B cell (primary cell): ENCODE measurements around the gene SDCCAG8. TPM values are rescaled to one million over a fixed set of nuclear protein-coding genes. Genes with fewer than 3 reads are reported as not detected.
A peak's percentile ranks its signal among the peaks of the same experiment; 100 is the strongest.

Experiments used
- ATAC-seq: fragments of 200-7000 bp; cut with Tn5 transposase; one replicate; pipeline ENCODE4 v1.10.0; 2021; ENCODE audit warnings: low read depth, mild to moderate bottlenecking, moderate number of reproducible peaks, moderate library complexity
- CTCF ChIA-PET: fragments of 350-600 bp; sonication (Branson Sonifier 250); formaldehyde crosslinking; loops from one replicate; lab custom pipeline; 2021; ENCODE audit warnings: antibody characterized with exemption, inconsistent platforms; lab: Charles Lee
- POLR2A ChIA-PET: fragments of 350-600 bp; sonication (Branson Sonifier 250); formaldehyde crosslinking; loops from one replicate; lab custom pipeline; 2021; ENCODE audit warnings: antibody characterized with exemption; lab: Charles Lee
- DNase-seq: peaks from one replicate; pipeline ENCODE4 v3.0.0; 2013
- H2AFZ ChIP-seq: 2 replicates; pipeline ENCODE4 v1.6.1; 2012; ENCODE audit warnings: mild to moderate bottlenecking, low read depth, low read length; ENCODE audit not compliant: insufficient read depth, poor library complexity, severe bottlenecking
- H3K27ac ChIP-seq, 2 donors: 1 replicate in 1 of 2; 2 replicates in 1 of 2; pipeline ENCODE4 v1.5.1; 2012 to 2013; ENCODE audit warnings: low read length in 2 of 2, mild to moderate bottlenecking in 2 of 2, moderate library complexity in 1 of 2
- H3K27me3 ChIP-seq, 4 experiments: fragments of 200-600 bp in 1 of 4; sonication (generic) in 1 of 4; replicated peaks in 1 of 4; 1 replicate in 2 of 4; 2 replicates in 2 of 4; pipeline versions ENCODE4 v1.6.1 to v1.7.0; 2013 to 2016; ENCODE audit warnings: low read length in 3 of 4, mild to moderate bottlenecking in 2 of 4, mixed read lengths in 1 of 4, moderate library complexity in 1 of 4; ENCODE audit not compliant: insufficient read depth in 4 of 4, control insufficient read depth in 3 of 4; ENCODE audit errors: control extremely low read depth in 1 of 4
- H3K36me3 ChIP-seq, 2 experiments: replicated peaks in 1 of 2; 1 replicate in 1 of 2; 2 replicates in 1 of 2; pipeline versions ENCODE4 v1.6.1 to v1.7.1; 2013; ENCODE audit warnings: low read length in 1 of 2; ENCODE audit not compliant: insufficient read depth in 2 of 2, control insufficient read depth in 1 of 2; ENCODE audit errors: control extremely low read depth in 1 of 2, extremely low read depth in 1 of 2
- H3K4me1 ChIP-seq, 2 donors: fragments of 200-600 bp in 1 of 2; sonication (generic) in 1 of 2; 1 replicate in 1 of 2; 2 replicates in 1 of 2; pipeline versions ENCODE4 v1.5.1 to v1.6.1; 2013 to 2017; ENCODE audit warnings: low read length in 2 of 2; ENCODE audit not compliant: control insufficient read depth in 2 of 2, insufficient read depth in 2 of 2
- H3K4me2 ChIP-seq: replicated peaks from 2 replicates; pipeline ENCODE3; 2012; ENCODE audit warnings: mild to moderate bottlenecking, low read depth, low read length; ENCODE audit not compliant: poor library complexity, severe bottlenecking
- H3K4me3 ChIP-seq, 5 experiments: fragments of 200-600 bp in 1 of 5; sonication (generic) in 1 of 5; 1 replicate in 3 of 5; 2 replicates in 2 of 5; pipeline versions ENCODE4 v1.5.1 to v1.7.0; 2011 to 2016; ENCODE audit warnings: low read length in 4 of 5, mild to moderate bottlenecking in 4 of 5, low read depth in 2 of 5, control low read depth in 1 of 5, moderate library complexity in 1 of 5; ENCODE audit not compliant: insufficient read depth in 1 of 5; ENCODE audit errors: control extremely low read depth in 1 of 5, extremely low read depth in 1 of 5
- H3K79me2 ChIP-seq: fragments of 200-600 bp; sonication (generic); one replicate; pipeline ENCODE4 v1.6.0; 2016; ENCODE audit warnings: low read length; ENCODE audit not compliant: control insufficient read depth, insufficient read depth
- H3K9ac ChIP-seq: fragments of 200-600 bp; sonication (generic); 2 replicates; pipeline ENCODE4 v1.6.1; 2017; ENCODE audit warnings: mild to moderate bottlenecking, low read length, moderate library complexity
- H3K9me3 ChIP-seq, 3 donors: one replicate each; pipeline versions ENCODE4 v1.6.1 to v1.7.1; 2013; ENCODE audit warnings: low read length in 2 of 3; ENCODE audit not compliant: control insufficient read depth in 2 of 3, insufficient read depth in 1 of 3; ENCODE audit errors: control extremely low read depth in 1 of 3
- H4K20me1 ChIP-seq: 2 replicates; pipeline ENCODE4 v1.6.0; 2012; ENCODE audit warnings: mild to moderate bottlenecking, low read length; ENCODE audit not compliant: insufficient read depth, control insufficient read depth, poor library complexity, severe bottlenecking
- H3K27ac Mint-ChIP-seq: one replicate; pipeline ENCODE4 v1.8.0; 2021; ENCODE audit warnings: mixed read lengths
- H3K27me3 Mint-ChIP-seq: one replicate; pipeline ENCODE4 v1.8.0; 2021; ENCODE audit warnings: mixed read lengths
- H3K4me1 Mint-ChIP-seq: one replicate; pipeline ENCODE4 v1.8.0; 2021; ENCODE audit warnings: mixed read lengths
- H3K4me3 Mint-ChIP-seq: one replicate; pipeline ENCODE4 v1.8.0; 2021; ENCODE audit warnings: mixed read lengths
- H3K9me3 Mint-ChIP-seq: one replicate; pipeline ENCODE4 v1.8.0; 2022; ENCODE audit warnings: mixed read lengths; ENCODE audit not compliant: insufficient read depth
- CTCF ChIP-seq: fragments of 200-600 bp; IDR thresholded peaks from one replicate; pipeline ENCODE4 v1.8.0; 2022; ENCODE audit warnings: antibody characterized with exemption, mild to moderate bottlenecking
- EZH2 ChIP-seq: IDR thresholded peaks from 2 replicates; pipeline ENCODE4 v1.6.1; 2012; ENCODE audit warnings: borderline replicate concordance, low read depth, mild to moderate bottlenecking, moderate library complexity, low read length; ENCODE audit not compliant: insufficient read depth, poor library complexity, severe bottlenecking
- WGBS: methylation state at CpG from one replicate; pipeline ENCODE4 v1.1.5; 2013; ENCODE audit warnings: missing lambda C conversion rate; ENCODE audit not compliant: insufficient coverage; 5-methylcytosine and 5-hydroxymethylcytosine counted together
- intact Hi-C: fragments of 100-400 bp; cut with micrococcal nuclease; formaldehyde crosslinking; loops from one replicate; pipeline ENCODE4 v1.10.0; 2022
- polyA plus RNA-seq: library from polyadenylated mRNA; depleted of rRNA; stranded (reverse); fragments of >200 nt; gene quantifications from 2 replicates; pipeline ENCODE4 v1.2.3, GENCODE V29; 2012
- total RNA-seq, 2 donors: library from RNA; stranded (reverse); fragments of 120-200 nt in 1 of 2; gene quantifications; 1 replicate in 1 of 2; 2 replicates in 1 of 2; pipeline versions ENCODE4 v1.2.3 to v1.2.4, GENCODE V29; 2013 to 2022

Gene SDCCAG8
- total and polyA plus RNA-seq, 2 donors (not counting 1 experiment from before 2014, with no cell fraction given): 37.1 to 60.7 TPM

DNA sequence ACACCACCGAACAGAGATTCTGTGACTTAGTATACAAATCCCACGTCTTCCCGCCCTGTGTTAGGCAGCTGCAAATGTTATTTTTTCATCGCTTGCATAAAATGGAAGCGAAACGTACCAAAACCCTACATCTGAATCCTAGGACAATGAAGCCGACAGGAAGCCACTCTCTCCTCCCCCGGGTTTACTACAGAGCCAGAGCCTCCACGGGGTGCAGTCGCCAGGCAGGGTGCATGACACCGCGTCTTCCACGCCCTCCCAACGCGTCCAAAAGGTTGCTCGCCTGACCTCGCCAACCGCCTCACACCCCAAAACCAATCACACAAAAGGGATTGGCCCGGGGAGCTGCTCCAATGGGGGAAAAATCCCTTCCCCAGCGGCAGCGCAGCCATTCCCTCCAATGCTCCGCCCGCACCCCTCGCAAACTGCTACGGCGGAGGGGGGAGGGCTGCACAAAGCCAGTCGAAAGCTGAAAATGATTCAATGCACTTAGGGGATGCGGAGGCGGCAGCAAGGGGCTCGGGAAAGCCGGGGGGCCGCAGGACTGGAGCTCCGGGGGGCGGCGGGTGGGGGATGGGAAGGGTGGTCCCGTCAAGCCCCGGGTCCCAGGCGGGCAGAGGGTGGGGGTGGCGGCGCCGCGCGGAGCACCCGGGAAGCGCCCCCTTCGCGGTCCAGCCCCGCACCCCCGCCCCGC, 1.5 kb upstream of the SDCCAG8 start:
- Histone ChIP-seq H3K9me3 (no peaks in the 10 kb centered on the region), H3K4me1 (peaks cover 19 to 29% of the 10 kb centered on the region in 2 donors), H4K20me1 (no peaks in the 10 kb centered on the region), H3K27me3 (no peaks in the 10 kb centered on the region), H3K9ac (peak overlapping the region; percentile 95), H3K36me3 (no peaks in the 10 kb centered on the region), H3K27ac (peak overlapping the region; percentile 68 to 97), H3K4me3 (peak overlapping the region; percentile 75 to 100 (median 94)), H2AFZ (peak overlapping the region; percentile 88), H3K4me2 (peak overlapping the region; percentile 84), H3K79me2 (peaks cover 83% of the 10 kb centered on the region)
- CTCF ChIA-PET: interaction anchor here (1.4 to 1.8 kb wide), 5 partner anchors 8 to 1643 kb away, joined by 3 to 9 read pairs (median 4); no protein-coding TSS in a partner anchor
- POLR2A ChIA-PET: interaction anchor here (1.5 to 2.1 kb wide), 5 partner anchors 8 to 793 kb away, joined by 3 to 6 read pairs (median 4); no protein-coding TSS in a partner anchor
- no peaks in the 10 kb centered on the region for H3K9me3 Mint-ChIP-seq
- ATAC-seq (no peak), DNase-seq (peak; percentile 69)
- peak overlapping the region; percentile 99 for H3K4me3 Mint-ChIP-seq
- WGBS: under 1% methylated on average over 42 of the region's 50 CpGs
- intact Hi-C loops: loop anchor here (2.0 to 10.0 kb wide), 3 partner anchors 58 to 1720 kb away; partner anchors contain the start of genes EXO1 and KMO
- TF ChIP-seq EZH2 (no peak), CTCF (no peak)
- peaks cover 50% of the 10 kb centered on the region for H3K4me1 Mint-ChIP-seq
- H3K27me3 Mint-ChIP-seq: no peaks in the 10 kb centered on the region
- H3K27ac Mint-ChIP-seq: peak overlapping the region; percentile 98
